ENCODE measurements around the gene B4GALT2. TPM values are rescaled to one million over a fixed set of nuclear protein-coding genes. Genes with fewer than 3 reads are reported as not detected.
A peak's percentile ranks its signal among the peaks of the same experiment; 100 is the strongest.

Gene B4GALT2
- total and polyA plus RNA-seq, 9 of the 15 experiments (the other 6 are each of a cell fraction or from before 2014, with no cell fraction given), result 1.3 to 86.8 (median 43.8) TPM

- TF ChIP-seq, protein P1, sequence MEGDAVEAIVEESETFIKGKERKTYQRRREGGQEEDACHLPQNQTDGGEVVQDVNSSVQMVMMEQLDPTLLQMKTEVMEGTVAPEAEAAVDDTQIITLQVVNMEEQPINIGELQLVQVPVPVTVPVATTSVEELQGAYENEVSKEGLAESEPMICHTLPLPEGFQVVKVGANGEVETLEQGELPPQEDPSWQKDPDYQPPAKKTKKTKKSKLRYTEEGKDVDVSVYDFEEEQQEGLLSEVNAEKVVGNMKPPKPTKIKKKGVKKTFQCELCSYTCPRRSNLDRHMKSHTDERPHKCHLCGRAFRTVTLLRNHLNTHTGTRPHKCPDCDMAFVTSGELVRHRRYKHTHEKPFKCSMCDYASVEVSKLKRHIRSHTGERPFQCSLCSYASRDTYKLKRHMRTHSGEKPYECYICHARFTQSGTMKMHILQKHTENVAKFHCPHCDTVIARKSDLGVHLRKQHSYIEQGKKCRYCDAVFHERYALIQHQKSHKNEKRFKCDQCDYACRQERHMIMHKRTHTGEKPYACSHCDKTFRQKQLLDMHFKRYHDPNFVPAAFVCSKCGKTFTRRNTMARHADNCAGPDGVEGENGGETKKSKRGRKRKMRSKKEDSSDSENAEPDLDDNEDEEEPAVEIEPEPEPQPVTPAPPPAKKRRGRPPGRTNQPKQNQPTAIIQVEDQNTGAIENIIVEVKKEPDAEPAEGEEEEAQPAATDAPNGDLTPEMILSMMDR (IDR thresholded peaks at IDR 0.05 in 2 of 3, conservative IDR thresholded peaks at IDR 0.05 in 1 of 3; ENCODE audit: insufficient read depth in 2 of 3, low read depth in 1 of 3, low read length in 3 of 3), result peak; percentile 57 to 79 (median 73)
- TF ChIP-seq, protein P2, sequence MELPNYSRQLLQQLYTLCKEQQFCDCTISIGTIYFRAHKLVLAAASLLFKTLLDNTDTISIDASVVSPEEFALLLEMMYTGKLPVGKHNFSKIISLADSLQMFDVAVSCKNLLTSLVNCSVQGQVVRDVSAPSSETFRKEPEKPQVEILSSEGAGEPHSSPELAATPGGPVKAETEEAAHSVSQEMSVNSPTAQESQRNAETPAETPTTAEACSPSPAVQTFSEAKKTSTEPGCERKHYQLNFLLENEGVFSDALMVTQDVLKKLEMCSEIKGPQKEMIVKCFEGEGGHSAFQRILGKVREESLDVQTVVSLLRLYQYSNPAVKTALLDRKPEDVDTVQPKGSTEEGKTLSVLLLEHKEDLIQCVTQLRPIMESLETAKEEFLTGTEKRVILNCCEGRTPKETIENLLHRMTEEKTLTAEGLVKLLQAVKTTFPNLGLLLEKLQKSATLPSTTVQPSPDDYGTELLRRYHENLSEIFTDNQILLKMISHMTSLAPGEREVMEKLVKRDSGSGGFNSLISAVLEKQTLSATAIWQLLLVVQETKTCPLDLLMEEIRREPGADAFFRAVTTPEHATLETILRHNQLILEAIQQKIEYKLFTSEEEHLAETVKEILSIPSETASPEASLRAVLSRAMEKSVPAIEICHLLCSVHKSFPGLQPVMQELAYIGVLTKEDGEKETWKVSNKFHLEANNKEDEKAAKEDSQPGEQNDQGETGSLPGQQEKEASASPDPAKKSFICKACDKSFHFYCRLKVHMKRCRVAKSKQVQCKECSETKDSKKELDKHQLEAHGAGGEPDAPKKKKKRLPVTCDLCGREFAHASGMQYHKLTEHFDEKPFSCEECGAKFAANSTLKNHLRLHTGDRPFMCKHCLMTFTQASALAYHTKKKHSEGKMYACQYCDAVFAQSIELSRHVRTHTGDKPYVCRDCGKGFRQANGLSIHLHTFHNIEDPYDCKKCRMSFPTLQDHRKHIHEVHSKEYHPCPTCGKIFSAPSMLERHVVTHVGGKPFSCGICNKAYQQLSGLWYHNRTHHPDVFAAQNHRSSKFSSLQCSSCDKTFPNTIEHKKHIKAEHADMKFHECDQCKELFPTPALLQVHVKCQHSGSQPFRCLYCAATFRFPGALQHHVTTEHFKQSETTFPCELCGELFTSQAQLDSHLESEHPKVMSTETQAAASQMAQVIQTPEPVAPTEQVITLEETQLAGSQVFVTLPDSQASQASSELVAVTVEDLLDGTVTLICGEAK (IDR thresholded peaks at IDR 0.05), result no peak
- TF ChIP-seq, protein P2 (CRISPR knock-in tag; IDR thresholded peaks at IDR 0.05), result no peak
- TF ChIP-seq, protein P3, sequence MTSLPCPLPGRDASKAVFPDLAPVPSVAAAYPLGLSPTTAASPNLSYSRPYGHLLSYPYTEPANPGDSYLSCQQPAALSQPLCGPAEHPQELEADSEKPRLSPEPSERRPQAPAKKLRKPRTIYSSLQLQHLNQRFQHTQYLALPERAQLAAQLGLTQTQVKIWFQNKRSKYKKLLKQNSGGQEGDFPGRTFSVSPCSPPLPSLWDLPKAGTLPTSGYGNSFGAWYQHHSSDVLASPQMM (CRISPR knock-in tag; IDR thresholded peaks at IDR 0.05), result no peak
- TF ChIP-seq, protein P4, sequence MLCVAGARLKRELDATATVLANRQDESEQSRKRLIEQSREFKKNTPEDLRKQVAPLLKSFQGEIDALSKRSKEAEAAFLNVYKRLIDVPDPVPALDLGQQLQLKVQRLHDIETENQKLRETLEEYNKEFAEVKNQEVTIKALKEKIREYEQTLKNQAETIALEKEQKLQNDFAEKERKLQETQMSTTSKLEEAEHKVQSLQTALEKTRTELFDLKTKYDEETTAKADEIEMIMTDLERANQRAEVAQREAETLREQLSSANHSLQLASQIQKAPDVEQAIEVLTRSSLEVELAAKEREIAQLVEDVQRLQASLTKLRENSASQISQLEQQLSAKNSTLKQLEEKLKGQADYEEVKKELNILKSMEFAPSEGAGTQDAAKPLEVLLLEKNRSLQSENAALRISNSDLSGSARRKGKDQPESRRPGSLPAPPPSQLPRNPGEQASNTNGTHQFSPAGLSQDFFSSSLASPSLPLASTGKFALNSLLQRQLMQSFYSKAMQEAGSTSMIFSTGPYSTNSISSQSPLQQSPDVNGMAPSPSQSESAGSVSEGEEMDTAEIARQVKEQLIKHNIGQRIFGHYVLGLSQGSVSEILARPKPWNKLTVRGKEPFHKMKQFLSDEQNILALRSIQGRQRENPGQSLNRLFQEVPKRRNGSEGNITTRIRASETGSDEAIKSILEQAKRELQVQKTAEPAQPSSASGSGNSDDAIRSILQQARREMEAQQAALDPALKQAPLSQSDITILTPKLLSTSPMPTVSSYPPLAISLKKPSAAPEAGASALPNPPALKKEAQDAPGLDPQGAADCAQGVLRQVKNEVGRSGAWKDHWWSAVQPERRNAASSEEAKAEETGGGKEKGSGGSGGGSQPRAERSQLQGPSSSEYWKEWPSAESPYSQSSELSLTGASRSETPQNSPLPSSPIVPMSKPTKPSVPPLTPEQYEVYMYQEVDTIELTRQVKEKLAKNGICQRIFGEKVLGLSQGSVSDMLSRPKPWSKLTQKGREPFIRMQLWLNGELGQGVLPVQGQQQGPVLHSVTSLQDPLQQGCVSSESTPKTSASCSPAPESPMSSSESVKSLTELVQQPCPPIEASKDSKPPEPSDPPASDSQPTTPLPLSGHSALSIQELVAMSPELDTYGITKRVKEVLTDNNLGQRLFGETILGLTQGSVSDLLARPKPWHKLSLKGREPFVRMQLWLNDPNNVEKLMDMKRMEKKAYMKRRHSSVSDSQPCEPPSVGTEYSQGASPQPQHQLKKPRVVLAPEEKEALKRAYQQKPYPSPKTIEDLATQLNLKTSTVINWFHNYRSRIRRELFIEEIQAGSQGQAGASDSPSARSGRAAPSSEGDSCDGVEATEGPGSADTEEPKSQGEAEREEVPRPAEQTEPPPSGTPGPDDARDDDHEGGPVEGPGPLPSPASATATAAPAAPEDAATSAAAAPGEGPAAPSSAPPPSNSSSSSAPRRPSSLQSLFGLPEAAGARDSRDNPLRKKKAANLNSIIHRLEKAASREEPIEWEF (CRISPR knock-in tag; IDR thresholded peaks at IDR 0.05), result peak; percentile 98
- peak; percentile 99 for TF ChIP-seq MTA2 (IDR thresholded peaks at IDR 0.05; ENCODE audit: low read depth)
- TF ChIP-seq ARID1B (IDR thresholded peaks at IDR 0.05), result peak; percentile 100
- TF ChIP-seq SNAPC5 (CRISPR knock-in tag; IDR thresholded peaks at IDR 0.05), result no peak
- peak; percentile 94 for TF ChIP-seq BACH1 (tag; IDR thresholded peaks at IDR 0.05)
- no peak for TF ChIP-seq ASH1L (IDR thresholded peaks at IDR 0.05; ENCODE audit: borderline replicate concordance, low read depth, partially characterized antibody)
Observed at GRCh38 chr1:44035726-44036408, 56.9 kb downstream of the B4GALT2 start (continued).

Measured in K562 (cell line).